BJ (cell line): ENCODE measurements around the gene MISP3. TPM values are rescaled to one million over a fixed set of nuclear protein-coding genes. Genes with fewer than 3 reads are reported as not detected.

Source experiments
- CTCF ChIA-PET: fragments of 350-600 bp; formaldehyde crosslinking; extraction: SDS; loops from one replicate; lab custom pipeline; 2021; ENCODE audit warnings: antibody characterized with exemption, inconsistent platforms; lab: Yijun Ruan, JAX
- POLR2A ChIA-PET: fragments of 300-600 bp; sonication (Branson Sonifier 250); formaldehyde crosslinking; extraction: SDS; loops from one replicate; lab custom pipeline; 2021; ENCODE audit warnings: antibody characterized with exemption; lab: Charles Lee
- DNase-seq: peaks from one replicate; pipeline ENCODE4 v3.0.0-alpha.2; 2011; ENCODE audit warnings: low read depth
- H3K27me3 ChIP-seq: 2 replicates; pipeline ENCODE4 v1.6.0; 2011; ENCODE audit warnings: low read length; ENCODE audit not compliant: control insufficient read depth, insufficient read depth
- H3K36me3 ChIP-seq: 2 replicates; pipeline ENCODE4 v1.5.1; 2011; ENCODE audit warnings: low read length; ENCODE audit not compliant: control insufficient read depth, insufficient read depth
- H3K4me3 ChIP-seq: 2 replicates; pipeline ENCODE4 v1.5.1; 2011; ENCODE audit warnings: low read depth, mild to moderate bottlenecking, control low read depth, low read length
- CTCF ChIP-seq: IDR thresholded peaks from 2 replicates; pipeline ENCODE4 v1.5.1; 2011; ENCODE audit warnings: low read depth, mild to moderate bottlenecking, control low read depth, inconsistent platforms, low read length, moderate library complexity; ENCODE audit not compliant: insufficient read depth
- polyA plus RNA-seq: library from polyadenylated mRNA; depleted of rRNA; stranded (reverse); fragments of >200 nt; gene quantifications from 2 replicates; pipeline ENCODE4 v1.2.3, GENCODE V29; 2011

The MISP3 gene
- polyA plus RNA-seq, 1 experiment, result 0.58 TPM

GRCh38 chr19:14090509-14091080, 18.0 kb downstream of the MISP3 start, which contains the start of gene SAMD1:
TSS of gene SAMD1 (minus strand) at chr19:14090751.
- no peak for DNase-seq
- H3K36me3 ChIP-seq, result peaks cover 2% of the 10 kb centered on the region
- CTCF ChIA-PET, result no interaction called here
- no peaks in the 10 kb centered on the region for H3K27me3 ChIP-seq
- TF ChIP-seq CTCF, result no peak
- POLR2A ChIA-PET, result no interaction called here
- H3K4me3 ChIP-seq, result peak within 1 kb of the TSS; percentile 78

GRCh38 chr19:14091081-14091812, 18.7 kb downstream of the MISP3 start:
- ChIA-PET POLR2A (no interaction called here), CTCF (interaction anchor here (0.6 to 1.3 kb wide), 3 partner anchors 16 to 50 kb away, joined by 3 to 5 read pairs (median 3); no protein-coding TSS in a partner anchor)
- H3K36me3 ChIP-seq, result peaks cover 2% of the 10 kb centered on the region
- no peak for DNase-seq
- H3K4me3 ChIP-seq, result peak overlapping the region; percentile 78
- peak; percentile 34 for TF ChIP-seq CTCF
- H3K27me3 ChIP-seq, result no peaks in the 10 kb centered on the region

GRCh38 chr19:14091813-14092462, 19.4 kb downstream of the MISP3 start:
- peak; percentile 17; the same call in 1 of the 2 replicates for TF ChIP-seq CTCF
- POLR2A ChIA-PET, result no interaction called here
- no peak for DNase-seq
- CTCF ChIA-PET, result interaction anchor here (0.6 to 1.3 kb wide), 5 partner anchors 17 to 49 kb away, joined by 3 to 5 read pairs (median 3); no protein-coding TSS in a partner anchor
- Histone ChIP-seq H3K27me3 (no peaks in the 10 kb centered on the region), H3K36me3 (peaks cover 8% of the 10 kb centered on the region), H3K4me3 (peak overlapping the region; percentile 78)

GRCh38 chr19:14093117-14093823, 20.7 kb downstream of the MISP3 start:
- Histone ChIP-seq H3K36me3 (peaks cover 14% of the 10 kb centered on the region), H3K27me3 (no peaks in the 10 kb centered on the region), H3K4me3 (no peak overlapping the region)
- CTCF ChIA-PET, result no interaction called here
- POLR2A ChIA-PET, result no interaction called here
- DNase-seq, result no peak
- TF ChIP-seq CTCF, result no peak
